Thyroid gland (tissue), 4 donors: ENCODE data around the gene LRRC18.

ENCODE experiments used
- CTCF ChIP-seq, 6 experiments: fragments of 200-600 bp in 3 of 6; fragments of 450-650 bp in 3 of 6; sonication (generic) in 3 of 6; IDR thresholded peaks; one replicate each; pipeline ENCODE4 v1.5.1; 2016 to 2019; ENCODE audit warnings: antibody characterized with exemption in 6 of 6, mild to moderate bottlenecking in 2 of 6, inconsistent platforms in 1 of 6, moderate library complexity in 1 of 6
- POLR2A ChIP-seq, 2 donors: fragments of 450-650 bp; IDR thresholded peaks; one replicate each; pipeline ENCODE4 v1.6.1; 2017; ENCODE audit warnings: antibody characterized with exemption in 2 of 2, mild to moderate bottlenecking in 2 of 2, moderate library complexity in 1 of 2

- no peak for TF ChIP-seq CTCF (IDR thresholded peaks at IDR 0.05)
- no peak for TF ChIP-seq POLR2A (IDR thresholded peaks at IDR 0.05)
Measured at GRCh38 chr10:48940958-48941357, 1.3 kb upstream of the LRRC18 start.
